ENCODE data around the gene ACAP3. TPM values are rescaled to one million over a fixed set of nuclear protein-coding genes. Genes with fewer than 3 reads are reported as not detected.
"Not testable (repeated sequence)": the region's sequence is repeated elsewhere in the genome, so short reads cannot be mapped to it uniquely, and the experiment has no call there.

Gene ACAP3
- total and polyA plus RNA-seq, 2 of the 4 experiments (the other 2 are of a cell fraction): 13.3 to 58.2 TPM

- H2AFZ ChIP-seq (replicated peaks; ENCODE audit: low read length, poor library complexity); H3K9me3 ChIP-seq (ENCODE audit: control insufficient read depth, insufficient read depth, low read length); ATAC-seq (ENCODE audit: low read depth); H2BK120ac ChIP-seq (ENCODE audit: low read depth, low read length); H4K91ac ChIP-seq (ENCODE audit: insufficient read depth, low read depth, low read length); H3K4ac ChIP-seq (ENCODE audit: low read depth, low read length); H2AK5ac ChIP-seq (ENCODE audit: low read depth, low read length); H3K9me1 ChIP-seq (ENCODE audit: insufficient read depth, low read length); H2BK5ac ChIP-seq (ENCODE audit: low read depth, low read length, poor library complexity, severe bottlenecking); dilution Hi-C loops (cut with HindIII; ENCODE audit: low sequenced_read_pairs, unreplicated experiment); H3K4me3 ChIP-seq (ENCODE audit: insufficient read depth, low read depth, low read length); H3K4me1 ChIP-seq (ENCODE audit: control insufficient read depth, insufficient read depth, low read length); H3K9ac ChIP-seq (ENCODE audit: low read depth, low read length); H2BK20ac ChIP-seq (ENCODE audit: low read depth, low read length); H3K56ac ChIP-seq (ENCODE audit: extremely low read depth, insufficient read depth, low read length); DNase-seq; H3K27me3 ChIP-seq (ENCODE audit: control insufficient read depth, insufficient read depth, low read length); H3K23ac ChIP-seq (ENCODE audit: low read depth, low read length); BruUV-seq (replicated peaks); H3K14ac ChIP-seq (replicated peaks; ENCODE audit: low read depth, low read length); H3K18ac ChIP-seq (ENCODE audit: low read depth, low read length); CTCF ChIA-PET; intact Hi-C loops (cut with micrococcal nuclease); H4K8ac ChIP-seq (ENCODE audit: low read depth in 2 of 2, low read length in 2 of 2); H3K4me2 ChIP-seq (ENCODE audit: low read depth, low read length); H2AK9ac ChIP-seq (replicated peaks; ENCODE audit: low read depth, low read length, poor library complexity); POLR2A ChIA-PET (ENCODE audit: unreplicated experiment); H3K27ac ChIP-seq (ENCODE audit: insufficient read depth, low read length); in situ Hi-C loops (cut with MboI; ENCODE audit: low sequenced_read_pairs); H2BK15ac ChIP-seq (ENCODE audit: low read depth, low read length); H4K5ac ChIP-seq (ENCODE audit: low read depth, low read length): not testable (repeated sequence)
- H3K36me3 ChIP-seq (ENCODE audit: control insufficient read depth, insufficient read depth, low read length): peaks cover 67% of the 10 kb centered on the region
- peaks cover 70% of the 10 kb centered on the region for H4K20me1 ChIP-seq (ENCODE audit: insufficient read depth, low read length)
- peaks cover 16 to 64% of the 10 kb centered on the region in 2 experiments for H3K79me1 ChIP-seq (ENCODE audit: low read depth in 1 of 2, low read length in 2 of 2)
- 72% methylated on average over 3 of the region's 8 CpGs; no CpG with 5 or more reads in 1 of the 2 experiments for WGBS, 2 experiments (ENCODE audit: extremely low coverage in 2 of 2, insufficient read length in 1 of 2)
These were observed 8.5 kb upstream of the ACAP3 start for GRCh38 chr1:1316199-1316598.
